Measurements from ENCODE around the gene ATE1. TPM values are rescaled to one million over a fixed set of nuclear protein-coding genes. Genes with fewer than 3 reads are reported as not detected.

Gene ATE1
- total RNA-seq, 1 experiment from 2014 or later, result 39.2 TPM

DNA sequence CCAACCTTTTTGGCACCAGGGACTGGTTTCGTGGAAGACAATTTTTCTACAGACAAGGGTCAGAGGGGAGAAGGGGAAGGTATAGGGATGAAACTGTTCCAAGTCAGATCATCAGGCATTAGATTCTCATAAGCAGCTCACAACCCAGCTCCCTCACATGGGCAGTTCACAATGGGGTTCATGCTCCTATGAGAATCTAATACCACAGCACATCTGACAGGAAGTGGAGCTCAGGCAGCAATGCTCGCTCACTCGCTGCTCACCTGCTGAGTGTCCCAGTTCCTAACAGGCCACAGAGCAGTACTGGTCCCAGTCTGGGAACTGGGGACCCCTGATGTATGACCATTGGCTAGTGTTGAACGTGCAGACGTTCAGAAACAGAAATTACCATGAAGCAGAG, 63.7 kb downstream of the ATE1 start:
- Histone ChIP-seq H2AFZ (ENCODE audit: low read depth, low read length, poor library complexity, severe bottlenecking) (no peak overlapping the region), H3K9me3 (ENCODE audit: control insufficient read depth in 1 of 2, insufficient read depth in 1 of 2, low read depth in 1 of 2, low read length in 2 of 2) (no peaks in the 10 kb centered on the region), H3K4me1 (ENCODE audit: control insufficient read depth in 1 of 2, insufficient read depth in 2 of 2, low read length in 2 of 2) (no peaks in the 10 kb centered on the region), H3K4me2 (ENCODE audit: low read length) (no peak overlapping the region), H3K9ac (ENCODE audit: low read length) (no peak overlapping the region), H4K20me1 (ENCODE audit: insufficient read depth) (no peaks in the 10 kb centered on the region), H3K9me2 (ENCODE audit: insufficient read depth) (no peaks in the 10 kb centered on the region), H3K4me3 (replicated peaks in 1 of 2; ENCODE audit: low read depth in 1 of 2, low read length in 2 of 2) (no peak overlapping the region), H3K27me3 (ENCODE audit: insufficient read depth, low read length) (no peaks in the 10 kb centered on the region), H3K36me3 (ENCODE audit: control insufficient read depth in 1 of 2, insufficient read depth in 2 of 2, low read length in 2 of 2) (0 out of 4 replicates have a peak, but pooled peaks cover 0 to 4% of the 10 kb centered on the region in 2 experiments), H3K79me2 (ENCODE audit: insufficient read depth, low read length) (no peaks in the 10 kb centered on the region), H3K27ac (ENCODE audit: low read depth, low read length) (no peak overlapping the region)
- intact Hi-C loops (cut with micrococcal nuclease), result no loop called here
- ChIA-PET RAD21 (ENCODE audit: low non-redundant PET in 1 of 2, low total read pairs in 2 of 2, uncharacterized antibody in 2 of 2, unreplicated experiment in 2 of 2) (no interaction called here), POLR2A (interaction anchor here (0.7 kb wide), 1 partner anchor 28 kb away, joined by 3 read pairs; no protein-coding TSS in a partner anchor), CTCF (no interaction called here)
- ATAC-seq (no peak), DNase-seq (ENCODE audit: low read depth, low spot score) (no peak)
- no peak for TF ChIP-seq JUND (IDR thresholded peaks at IDR 0.05)
- no peak for TF ChIP-seq CEBPB (IDR thresholded peaks at IDR 0.05; ENCODE audit: low read depth)
- TF ChIP-seq, protein P1, sequence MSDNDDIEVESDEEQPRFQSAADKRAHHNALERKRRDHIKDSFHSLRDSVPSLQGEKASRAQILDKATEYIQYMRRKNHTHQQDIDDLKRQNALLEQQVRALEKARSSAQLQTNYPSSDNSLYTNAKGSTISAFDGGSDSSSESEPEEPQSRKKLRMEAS (IDR thresholded peaks at IDR 0.05), result no peak
- TF ChIP-seq, protein P2, sequence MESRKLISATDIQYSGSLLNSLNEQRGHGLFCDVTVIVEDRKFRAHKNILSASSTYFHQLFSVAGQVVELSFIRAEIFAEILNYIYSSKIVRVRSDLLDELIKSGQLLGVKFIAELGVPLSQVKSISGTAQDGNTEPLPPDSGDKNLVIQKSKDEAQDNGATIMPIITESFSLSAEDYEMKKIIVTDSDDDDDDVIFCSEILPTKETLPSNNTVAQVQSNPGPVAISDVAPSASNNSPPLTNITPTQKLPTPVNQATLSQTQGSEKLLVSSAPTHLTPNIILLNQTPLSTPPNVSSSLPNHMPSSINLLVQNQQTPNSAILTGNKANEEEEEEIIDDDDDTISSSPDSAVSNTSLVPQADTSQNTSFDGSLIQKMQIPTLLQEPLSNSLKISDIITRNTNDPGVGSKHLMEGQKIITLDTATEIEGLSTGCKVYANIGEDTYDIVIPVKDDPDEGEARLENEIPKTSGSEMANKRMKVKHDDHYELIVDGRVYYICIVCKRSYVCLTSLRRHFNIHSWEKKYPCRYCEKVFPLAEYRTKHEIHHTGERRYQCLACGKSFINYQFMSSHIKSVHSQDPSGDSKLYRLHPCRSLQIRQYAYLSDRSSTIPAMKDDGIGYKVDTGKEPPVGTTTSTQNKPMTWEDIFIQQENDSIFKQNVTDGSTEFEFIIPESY (IDR thresholded peaks at IDR 0.05; ENCODE audit: extremely low read depth, insufficient replicate concordance, low read length), result no peak
- TF ChIP-seq, protein P3, sequence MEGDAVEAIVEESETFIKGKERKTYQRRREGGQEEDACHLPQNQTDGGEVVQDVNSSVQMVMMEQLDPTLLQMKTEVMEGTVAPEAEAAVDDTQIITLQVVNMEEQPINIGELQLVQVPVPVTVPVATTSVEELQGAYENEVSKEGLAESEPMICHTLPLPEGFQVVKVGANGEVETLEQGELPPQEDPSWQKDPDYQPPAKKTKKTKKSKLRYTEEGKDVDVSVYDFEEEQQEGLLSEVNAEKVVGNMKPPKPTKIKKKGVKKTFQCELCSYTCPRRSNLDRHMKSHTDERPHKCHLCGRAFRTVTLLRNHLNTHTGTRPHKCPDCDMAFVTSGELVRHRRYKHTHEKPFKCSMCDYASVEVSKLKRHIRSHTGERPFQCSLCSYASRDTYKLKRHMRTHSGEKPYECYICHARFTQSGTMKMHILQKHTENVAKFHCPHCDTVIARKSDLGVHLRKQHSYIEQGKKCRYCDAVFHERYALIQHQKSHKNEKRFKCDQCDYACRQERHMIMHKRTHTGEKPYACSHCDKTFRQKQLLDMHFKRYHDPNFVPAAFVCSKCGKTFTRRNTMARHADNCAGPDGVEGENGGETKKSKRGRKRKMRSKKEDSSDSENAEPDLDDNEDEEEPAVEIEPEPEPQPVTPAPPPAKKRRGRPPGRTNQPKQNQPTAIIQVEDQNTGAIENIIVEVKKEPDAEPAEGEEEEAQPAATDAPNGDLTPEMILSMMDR (IDR thresholded peaks at IDR 0.05 in 2 of 3, conservative IDR thresholded peaks at IDR 0.05 in 1 of 3; ENCODE audit: borderline replicate concordance in 1 of 3, insufficient read depth in 1 of 3, low read depth in 2 of 3, low read length in 2 of 3), result no peak
- TF ChIP-seq SRF (IDR thresholded peaks at IDR 0.05; ENCODE audit: low read depth), result no peak
- no peak for TF ChIP-seq EGR1 (IDR thresholded peaks at IDR 0.05; ENCODE audit: low read depth)
- TF ChIP-seq RAD21 (IDR thresholded peaks at IDR 0.05; ENCODE audit: low read depth), result no peak
- no peak for TF ChIP-seq POLR2AphosphoS5 (IDR thresholded peaks at IDR 0.05; ENCODE audit: low read depth, low read length)
- TF ChIP-seq, protein P4, sequence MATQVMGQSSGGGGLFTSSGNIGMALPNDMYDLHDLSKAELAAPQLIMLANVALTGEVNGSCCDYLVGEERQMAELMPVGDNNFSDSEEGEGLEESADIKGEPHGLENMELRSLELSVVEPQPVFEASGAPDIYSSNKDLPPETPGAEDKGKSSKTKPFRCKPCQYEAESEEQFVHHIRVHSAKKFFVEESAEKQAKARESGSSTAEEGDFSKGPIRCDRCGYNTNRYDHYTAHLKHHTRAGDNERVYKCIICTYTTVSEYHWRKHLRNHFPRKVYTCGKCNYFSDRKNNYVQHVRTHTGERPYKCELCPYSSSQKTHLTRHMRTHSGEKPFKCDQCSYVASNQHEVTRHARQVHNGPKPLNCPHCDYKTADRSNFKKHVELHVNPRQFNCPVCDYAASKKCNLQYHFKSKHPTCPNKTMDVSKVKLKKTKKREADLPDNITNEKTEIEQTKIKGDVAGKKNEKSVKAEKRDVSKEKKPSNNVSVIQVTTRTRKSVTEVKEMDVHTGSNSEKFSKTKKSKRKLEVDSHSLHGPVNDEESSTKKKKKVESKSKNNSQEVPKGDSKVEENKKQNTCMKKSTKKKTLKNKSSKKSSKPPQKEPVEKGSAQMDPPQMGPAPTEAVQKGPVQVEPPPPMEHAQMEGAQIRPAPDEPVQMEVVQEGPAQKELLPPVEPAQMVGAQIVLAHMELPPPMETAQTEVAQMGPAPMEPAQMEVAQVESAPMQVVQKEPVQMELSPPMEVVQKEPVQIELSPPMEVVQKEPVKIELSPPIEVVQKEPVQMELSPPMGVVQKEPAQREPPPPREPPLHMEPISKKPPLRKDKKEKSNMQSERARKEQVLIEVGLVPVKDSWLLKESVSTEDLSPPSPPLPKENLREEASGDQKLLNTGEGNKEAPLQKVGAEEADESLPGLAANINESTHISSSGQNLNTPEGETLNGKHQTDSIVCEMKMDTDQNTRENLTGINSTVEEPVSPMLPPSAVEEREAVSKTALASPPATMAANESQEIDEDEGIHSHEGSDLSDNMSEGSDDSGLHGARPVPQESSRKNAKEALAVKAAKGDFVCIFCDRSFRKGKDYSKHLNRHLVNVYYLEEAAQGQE (IDR thresholded peaks at IDR 0.05; ENCODE audit: low read depth), result no peak
- no peak for TF ChIP-seq FOSL1 (IDR thresholded peaks at IDR 0.05; ENCODE audit: low read depth)
- TF ChIP-seq POLR2A (IDR thresholded peaks at IDR 0.05; ENCODE audit: borderline replicate concordance, extremely low read depth, insufficient read depth, insufficient read length), result no peak
- TF ChIP-seq TCF7L2 (IDR thresholded peaks at IDR 0.05; ENCODE audit: borderline replicate concordance, extremely low read depth, insufficient read depth, insufficient read length), result no peak
- TF ChIP-seq, protein P5, sequence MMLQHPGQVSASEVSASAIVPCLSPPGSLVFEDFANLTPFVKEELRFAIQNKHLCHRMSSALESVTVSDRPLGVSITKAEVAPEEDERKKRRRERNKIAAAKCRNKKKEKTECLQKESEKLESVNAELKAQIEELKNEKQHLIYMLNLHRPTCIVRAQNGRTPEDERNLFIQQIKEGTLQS (IDR thresholded peaks at IDR 0.05), result no peak
- TF ChIP-seq YY1 (IDR thresholded peaks at IDR 0.05; ENCODE audit: extremely low read depth, insufficient replicate concordance, low read depth, low read length), result no peak
- TF ChIP-seq SIN3A (IDR thresholded peaks at IDR 0.05; ENCODE audit: low read depth), result no peak
- no peak for TF ChIP-seq CBX3 (IDR thresholded peaks at IDR 0.05; ENCODE audit: low read depth)
- no peak for TF ChIP-seq ELF1 (IDR thresholded peaks at IDR 0.05; ENCODE audit: borderline replicate concordance, low read depth)
- no TSS peak for BruUV-seq (replicated peaks)

Data from HCT116 (cell line).